RWPE1 (cell line): ENCODE measurements around the gene MARK4.

Experiments used
- CTCF ChIA-PET: fragments of 350-600 bp; sonication (Branson Sonifier 250); formaldehyde crosslinking; extraction: SDS; loops from one replicate; lab custom pipeline; 2021; lab: Yijun Ruan, JAX
- POLR2A ChIA-PET: fragments of 400-600 bp; formaldehyde crosslinking; extraction: SDS; loops from one replicate; lab custom pipeline; 2020; ENCODE audit warnings: antibody characterized with exemption; ENCODE audit not compliant: low non-redundant PET; lab: Yijun Ruan, JAX
- DNase-seq: peaks from one replicate; pipeline ENCODE4 v3.0.0; 2012; ENCODE audit warnings: low spot score
- H3K27ac ChIP-seq: fragments of 450-650 bp; 2 replicates; pipeline ENCODE4 v1.5.1; 2017
- CTCF ChIP-seq: fragments of 450-650 bp; conservative IDR thresholded peaks from 2 replicates; pipeline ENCODE4 v1.5.1; 2017; ENCODE audit warnings: low read depth, mild to moderate bottlenecking

MARK4 gene

GRCh38 chr19:45352914-45353796 lies 102.1 kb downstream of the MARK4 start:
- TF ChIP-seq CTCF: no peak
- ChIA-PET POLR2A (interaction anchor here (0.5 to 0.6 kb wide), 2 partner anchors 153 to 261 kb away, joined by 3 to 5 read pairs; no protein-coding TSS in a partner anchor), CTCF (interaction anchor here (0.6 to 0.7 kb wide), 2 partner anchors 61 to 126 kb away, joined by 4 read pairs; no protein-coding TSS in a partner anchor)
- DNase-seq: no peak
- H3K27ac ChIP-seq: peak overlapping the region; percentile 31

GRCh38 chr19:45354241-45354842 lies 103.3 kb downstream of the MARK4 start:
- no peak for TF ChIP-seq CTCF
- peak overlapping the region; percentile 31 for H3K27ac ChIP-seq
- ChIA-PET POLR2A (no interaction called here), CTCF (no interaction called here)
- DNase-seq: no peak
